NB4 (cell line): ENCODE results near the gene KIF2C.

ENCODE experiments used
- POLR2A ChIP-seq: IDR thresholded peaks from 2 replicates; pipeline ENCODE4 v1.6.1; 2011; ENCODE audit warnings: mild to moderate bottlenecking; ENCODE audit not compliant: insufficient read length; ENCODE audit errors: extremely low read depth
- TF ChIP-seq, protein P1 (sequence below): IDR thresholded peaks from one replicate; pipeline ENCODE4 v1.5.1; 2012; ENCODE audit warnings: low read depth, low read length

DNA sequence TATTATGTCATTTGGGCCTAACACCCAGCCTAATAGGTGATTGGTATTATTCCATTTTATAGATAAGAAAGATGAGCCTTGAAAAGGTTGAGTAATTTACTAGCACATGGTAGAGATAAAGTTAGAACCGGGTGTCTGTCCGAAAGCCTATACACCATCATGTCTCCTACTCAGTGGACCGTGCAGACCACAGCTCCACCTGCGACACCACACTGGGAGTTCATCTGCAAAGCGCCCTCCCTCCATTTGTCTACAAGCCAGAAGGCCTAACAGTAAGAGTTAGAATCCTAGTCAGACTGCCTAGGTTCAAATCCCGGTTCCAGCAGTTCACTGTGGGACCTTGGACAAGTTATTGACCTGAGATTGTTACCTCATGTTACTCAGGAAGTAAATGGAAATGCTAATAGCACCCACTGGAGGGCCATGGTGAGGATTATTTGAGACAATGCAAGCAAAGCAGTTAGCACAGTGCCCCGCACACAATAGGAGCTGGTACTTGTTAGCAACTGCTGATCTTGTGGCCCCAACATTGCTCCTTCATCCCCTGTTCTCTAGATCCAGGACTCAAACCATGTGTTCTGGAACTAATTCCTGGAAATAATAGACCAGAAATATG lies 44.7 kb upstream of the KIF2C start:
- TF ChIP-seq, protein P1, sequence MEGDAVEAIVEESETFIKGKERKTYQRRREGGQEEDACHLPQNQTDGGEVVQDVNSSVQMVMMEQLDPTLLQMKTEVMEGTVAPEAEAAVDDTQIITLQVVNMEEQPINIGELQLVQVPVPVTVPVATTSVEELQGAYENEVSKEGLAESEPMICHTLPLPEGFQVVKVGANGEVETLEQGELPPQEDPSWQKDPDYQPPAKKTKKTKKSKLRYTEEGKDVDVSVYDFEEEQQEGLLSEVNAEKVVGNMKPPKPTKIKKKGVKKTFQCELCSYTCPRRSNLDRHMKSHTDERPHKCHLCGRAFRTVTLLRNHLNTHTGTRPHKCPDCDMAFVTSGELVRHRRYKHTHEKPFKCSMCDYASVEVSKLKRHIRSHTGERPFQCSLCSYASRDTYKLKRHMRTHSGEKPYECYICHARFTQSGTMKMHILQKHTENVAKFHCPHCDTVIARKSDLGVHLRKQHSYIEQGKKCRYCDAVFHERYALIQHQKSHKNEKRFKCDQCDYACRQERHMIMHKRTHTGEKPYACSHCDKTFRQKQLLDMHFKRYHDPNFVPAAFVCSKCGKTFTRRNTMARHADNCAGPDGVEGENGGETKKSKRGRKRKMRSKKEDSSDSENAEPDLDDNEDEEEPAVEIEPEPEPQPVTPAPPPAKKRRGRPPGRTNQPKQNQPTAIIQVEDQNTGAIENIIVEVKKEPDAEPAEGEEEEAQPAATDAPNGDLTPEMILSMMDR, result no peak
- no peak for TF ChIP-seq POLR2A
